H7 (cell line): ENCODE results near the gene MGAT5B. TPM values are rescaled to one million over a fixed set of nuclear protein-coding genes. Genes with fewer than 3 reads are reported as not detected.

ENCODE experiments used
- DNase-seq: peaks from one replicate; pipeline ENCODE4 v3.0.0; 2012
- H3K27me3 ChIP-seq: 2 replicates; pipeline ENCODE4 v1.6.0; 2011; ENCODE audit warnings: mild to moderate bottlenecking, low read length; ENCODE audit not compliant: control insufficient read depth, insufficient read depth
- H3K36me3 ChIP-seq: replicated peaks from 2 replicates; pipeline ENCODE4 v1.5.1; 2011; ENCODE audit warnings: low read length; ENCODE audit not compliant: control insufficient read depth, insufficient read depth
- H3K4me3 ChIP-seq: 2 replicates; pipeline ENCODE4 v1.5.1; 2011; ENCODE audit warnings: low read depth, mild to moderate bottlenecking, control low read depth, low read length, moderate library complexity; ENCODE audit not compliant: insufficient read depth
- total RNA-seq: library from RNA; depleted of rRNA; stranded (reverse); fragments of >200 nt; shearing (Covaris generic); gene quantifications from 2 replicates; pipeline ENCODE4 v1.2.3, GENCODE V29; 2014

MGAT5B gene
- total RNA-seq, 1 experiment from 2014 or later: 3.7 TPM

GRCh38 chr17:76943781-76944213, 75.6 kb downstream of the MGAT5B start:
- Histone ChIP-seq H3K27me3 (no peaks in the 10 kb centered on the region), H3K4me3 (no peak overlapping the region), H3K36me3 (no peaks in the 10 kb centered on the region)
- DNase-seq: peak; percentile 61

GRCh38 chr17:76944477-76944876, 76.3 kb downstream of the MGAT5B start:
- Histone ChIP-seq H3K27me3 (no peaks in the 10 kb centered on the region), H3K36me3 (no peaks in the 10 kb centered on the region), H3K4me3 (no peak overlapping the region)
- peak; percentile 26 for DNase-seq

- Histone ChIP-seq H3K36me3 (no peaks in the 10 kb centered on the region), H3K27me3 (no peaks in the 10 kb centered on the region), H3K4me3 (no peak overlapping the region)
- peak; percentile 55 for DNase-seq
Measured at GRCh38 chr17:76946111-76946771, 78.0 kb downstream of the MGAT5B start.

GRCh38 chr17:76946772-76947135, 78.5 kb downstream of the MGAT5B start:
- Histone ChIP-seq H3K36me3 (no peaks in the 10 kb centered on the region), H3K27me3 (no peaks in the 10 kb centered on the region), H3K4me3 (no peak overlapping the region)
- peak; percentile 51 for DNase-seq

- no peaks in the 10 kb centered on the region for H3K27me3 ChIP-seq
- peak; percentile 43 for DNase-seq
- H3K4me3 ChIP-seq: no peak overlapping the region
- no peaks in the 10 kb centered on the region for H3K36me3 ChIP-seq
Measured at GRCh38 chr17:76947309-76947708, 79.1 kb downstream of the MGAT5B start.

- no peaks in the 10 kb centered on the region for H3K27me3 ChIP-seq
- no peaks in the 10 kb centered on the region for H3K36me3 ChIP-seq
- no peak overlapping the region for H3K4me3 ChIP-seq
- peak; percentile 56 for DNase-seq
Measured at GRCh38 chr17:76947771-76948170, 79.6 kb downstream of the MGAT5B start.

GRCh38 chr17:76948301-76948700, 80.1 kb downstream of the MGAT5B start:
- no peaks in the 10 kb centered on the region for H3K36me3 ChIP-seq
- DNase-seq: peak; percentile 55
- no peaks in the 10 kb centered on the region for H3K27me3 ChIP-seq
- H3K4me3 ChIP-seq: no peak overlapping the region

GRCh38 chr17:76948726-76949342, 80.6 kb downstream of the MGAT5B start:
- Histone ChIP-seq H3K27me3 (no peaks in the 10 kb centered on the region), H3K36me3 (no peaks in the 10 kb centered on the region), H3K4me3 (no peak overlapping the region)
- DNase-seq: peak; percentile 55

GRCh38 chr17:76949913-76950695, 81.9 kb downstream of the MGAT5B start:
- Histone ChIP-seq H3K4me3 (no peak overlapping the region), H3K27me3 (no peaks in the 10 kb centered on the region), H3K36me3 (no peaks in the 10 kb centered on the region)
- DNase-seq: peak; percentile 63

GRCh38 chr17:76951375-76951905, 83.2 kb downstream of the MGAT5B start:
- DNase-seq: no peak
- Histone ChIP-seq H3K4me3 (no peak overlapping the region), H3K36me3 (no peaks in the 10 kb centered on the region), H3K27me3 (no peaks in the 10 kb centered on the region)

- Histone ChIP-seq H3K4me3 (no peak overlapping the region), H3K36me3 (no peaks in the 10 kb centered on the region)
Measured at GRCh38 chr17:76952402-76952801, 84.2 kb downstream of the MGAT5B start.

GRCh38 chr17:76953066-76953465, 84.9 kb downstream of the MGAT5B start:
- DNase-seq: no peak
- Histone ChIP-seq H3K36me3 (no peaks in the 10 kb centered on the region), H3K27me3 (no peaks in the 10 kb centered on the region), H3K4me3 (no peak overlapping the region)

More at GRCh38 chr17:76952402-76952801, 84.2 kb downstream of the MGAT5B start:
- H3K27me3 ChIP-seq: no peaks in the 10 kb centered on the region
- no peak for DNase-seq

- Histone ChIP-seq H3K4me3 (no peak overlapping the region), H3K27me3 (no peaks in the 10 kb centered on the region), H3K36me3 (no peaks in the 10 kb centered on the region)
- no peak for DNase-seq
Measured at GRCh38 chr17:76953946-76954345, 85.7 kb downstream of the MGAT5B start.

- Histone ChIP-seq H3K27me3 (no peaks in the 10 kb centered on the region), H3K36me3 (no peaks in the 10 kb centered on the region), H3K4me3 (no peak overlapping the region)
- DNase-seq: no peak
Measured at GRCh38 chr17:76955191-76955590, 87.0 kb downstream of the MGAT5B start.
